ENCODE results near the gene NRTN. TPM values are rescaled to one million over a fixed set of nuclear protein-coding genes. Genes with fewer than 3 reads are reported as not detected.

The NRTN gene
- polyA plus RNA-seq, 10 donors, result 0.18 to 2.0 (median 0.33) TPM

DNA sequence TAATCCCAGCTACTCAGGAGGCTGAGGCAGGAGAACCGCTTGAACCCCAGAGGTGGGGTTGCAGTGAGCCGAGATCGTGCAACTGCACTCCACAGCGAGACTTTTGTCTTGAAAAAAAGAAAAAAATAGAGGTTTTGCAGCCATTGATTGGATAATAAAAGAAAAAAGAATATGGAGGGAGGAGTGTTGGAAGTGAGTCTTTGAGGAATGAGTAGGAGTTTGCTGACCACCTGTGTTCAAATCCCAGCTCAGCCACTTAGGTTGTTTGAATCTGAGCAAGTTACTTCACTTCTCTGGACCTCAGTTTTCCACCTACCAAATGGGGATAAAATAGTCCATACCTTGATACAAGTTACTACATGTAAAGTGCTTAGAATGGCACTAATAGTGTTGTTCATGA lies 6.2 kb downstream of the NRTN start:
- no peak for DNase-seq

DNA sequence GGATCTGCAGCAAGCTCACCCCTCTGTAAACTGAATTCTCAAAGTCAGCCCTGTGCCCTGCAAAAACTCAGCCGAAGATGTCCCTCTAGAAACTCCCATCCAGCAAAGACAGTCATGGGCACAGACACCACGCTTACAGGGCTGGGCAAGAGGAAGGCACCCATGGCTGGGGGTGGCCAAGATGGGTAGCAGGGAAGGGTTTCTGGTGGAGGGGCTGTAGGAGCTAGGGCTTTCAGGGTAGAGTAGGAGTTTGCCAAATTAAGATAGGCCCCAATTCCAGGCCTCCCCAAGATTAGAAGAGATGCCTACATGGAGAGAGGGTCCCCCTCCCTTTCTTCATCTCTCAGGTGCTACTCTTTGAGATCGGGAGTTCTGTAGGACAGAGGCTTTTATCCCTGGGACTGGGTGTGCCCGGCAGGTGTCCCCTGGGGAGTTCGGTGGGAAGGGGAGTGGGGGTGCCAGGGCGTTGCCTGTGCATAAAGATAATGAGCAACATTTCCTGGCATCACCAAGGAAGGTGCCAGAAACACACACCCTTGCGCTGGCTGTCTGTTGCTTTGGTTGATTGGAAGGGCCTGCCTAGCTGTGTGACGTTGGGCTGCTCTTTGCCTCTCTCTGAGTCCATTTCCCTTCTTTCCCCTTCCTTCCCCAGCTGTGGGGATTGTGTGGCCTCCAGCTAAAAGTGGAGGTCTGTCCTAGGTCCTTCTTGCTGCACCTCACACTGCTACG lies 9.4 kb downstream of the NRTN start:
- no peak for DNase-seq

DNA sequence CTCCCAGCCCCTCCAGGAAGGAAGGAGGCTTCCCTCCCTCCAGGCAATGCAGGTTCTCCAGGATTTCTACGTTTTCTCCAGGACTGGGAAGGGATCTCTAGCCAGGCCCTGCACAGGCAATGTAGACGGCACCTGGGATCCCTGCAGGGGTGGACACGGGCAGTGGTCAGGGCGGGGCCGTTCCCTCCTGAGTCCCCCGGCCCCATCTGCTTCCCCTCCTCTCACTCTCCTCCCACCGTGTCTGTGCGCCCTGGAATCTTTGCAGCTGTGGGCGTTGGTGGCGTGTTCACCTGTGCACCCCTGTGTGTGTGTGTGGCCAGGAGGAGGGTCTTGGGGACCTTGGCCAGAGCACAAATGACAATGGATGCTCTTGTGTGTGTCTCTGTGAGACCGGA lies 10.0 kb downstream of the NRTN start:
- DNase-seq, result no peak

DNA sequence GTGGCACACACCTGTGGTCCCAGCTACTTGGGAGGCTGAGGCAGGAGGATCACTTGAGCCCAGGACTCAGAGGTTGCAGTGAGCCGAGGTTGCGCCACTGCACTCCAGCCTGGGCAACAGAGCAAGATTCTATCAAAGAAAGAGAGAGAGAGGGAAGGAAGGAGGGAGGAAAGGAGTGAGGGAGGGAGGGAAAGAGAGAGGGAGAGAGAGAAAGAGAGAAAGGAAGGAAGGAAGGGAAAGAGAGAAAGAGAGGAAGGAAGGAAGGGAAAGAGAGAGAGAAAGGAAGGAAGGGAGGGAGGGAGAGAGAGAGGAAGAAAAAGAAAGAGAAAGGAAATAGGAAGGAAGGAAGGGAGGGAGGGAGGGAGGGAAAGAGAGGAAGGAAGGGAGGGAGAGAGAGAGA lies 12.4 kb downstream of the NRTN start:
- no peak for DNase-seq

DNA sequence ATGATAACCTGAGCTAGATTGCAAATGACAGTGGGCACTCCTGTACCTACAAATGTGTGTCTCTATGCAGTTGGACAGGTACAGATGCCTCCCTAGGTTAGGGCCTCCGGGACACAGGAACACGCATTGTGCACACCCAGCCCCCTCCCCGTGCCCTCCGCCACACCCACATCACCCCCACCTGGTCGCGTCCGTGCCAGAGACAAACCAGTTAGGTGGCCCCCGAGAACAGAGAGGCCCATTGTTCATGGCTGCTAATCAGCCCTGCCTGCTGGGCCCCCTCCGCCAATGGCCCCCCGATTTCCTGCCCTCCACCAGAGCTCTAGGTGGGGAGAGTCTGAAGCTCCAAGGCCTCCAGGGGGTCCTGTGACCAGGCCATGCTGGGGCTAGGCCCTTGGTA lies 13.7 kb downstream of the NRTN start:
- DNase-seq, result no peak

DNA sequence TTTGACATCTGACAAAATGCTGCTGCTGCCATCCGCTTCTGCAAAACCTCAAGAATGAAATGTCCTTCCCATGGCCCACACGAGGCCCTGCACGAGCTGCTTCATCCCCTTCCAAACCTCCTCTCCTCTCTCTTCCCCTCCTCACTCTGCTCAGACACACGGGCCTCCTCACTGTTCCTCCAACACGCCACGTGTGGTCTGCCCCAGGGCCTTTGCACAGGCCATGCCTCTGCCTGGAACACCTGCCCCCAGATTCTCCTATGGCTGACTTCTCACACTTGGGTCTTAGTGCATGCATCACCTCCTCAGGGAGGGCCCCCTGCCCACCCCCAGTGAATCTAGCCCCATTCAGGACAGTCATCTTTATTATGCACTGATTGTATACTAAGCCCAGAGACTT lies 15.9 kb downstream of the NRTN start:
- no peak for DNase-seq

DNA sequence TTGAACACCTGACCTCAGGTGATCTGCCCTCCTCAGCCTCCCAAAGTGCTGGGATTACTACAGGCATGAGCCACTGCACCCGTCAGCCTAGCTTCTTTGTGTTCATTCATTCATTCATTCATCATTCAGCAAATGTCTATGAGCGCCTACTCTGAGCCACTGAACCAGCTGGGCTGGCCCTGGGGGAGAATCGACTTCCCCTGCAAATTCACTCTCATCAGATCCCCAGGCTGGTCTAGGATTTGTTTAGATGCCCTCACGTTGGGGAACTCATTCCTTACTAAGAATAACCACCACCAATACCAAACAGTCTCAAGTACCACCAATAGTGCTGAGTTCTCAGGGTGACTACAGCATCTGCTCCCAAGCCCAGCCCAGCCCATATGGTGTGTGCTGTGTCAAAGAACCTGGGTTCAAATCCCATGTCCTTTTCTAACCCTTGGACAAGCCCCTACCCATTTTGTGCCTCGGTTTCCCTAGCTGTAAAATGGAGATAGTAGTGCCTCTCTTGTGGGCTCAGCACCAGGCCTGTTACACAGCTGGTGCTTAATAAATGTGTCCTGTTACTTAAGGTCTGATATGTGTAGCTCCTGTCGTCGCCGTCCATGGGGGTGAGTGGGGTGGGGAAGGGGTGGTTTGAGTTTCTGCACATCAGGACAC lies 16.8 kb downstream of the NRTN start:
- DNase-seq, result no peak

DNA sequence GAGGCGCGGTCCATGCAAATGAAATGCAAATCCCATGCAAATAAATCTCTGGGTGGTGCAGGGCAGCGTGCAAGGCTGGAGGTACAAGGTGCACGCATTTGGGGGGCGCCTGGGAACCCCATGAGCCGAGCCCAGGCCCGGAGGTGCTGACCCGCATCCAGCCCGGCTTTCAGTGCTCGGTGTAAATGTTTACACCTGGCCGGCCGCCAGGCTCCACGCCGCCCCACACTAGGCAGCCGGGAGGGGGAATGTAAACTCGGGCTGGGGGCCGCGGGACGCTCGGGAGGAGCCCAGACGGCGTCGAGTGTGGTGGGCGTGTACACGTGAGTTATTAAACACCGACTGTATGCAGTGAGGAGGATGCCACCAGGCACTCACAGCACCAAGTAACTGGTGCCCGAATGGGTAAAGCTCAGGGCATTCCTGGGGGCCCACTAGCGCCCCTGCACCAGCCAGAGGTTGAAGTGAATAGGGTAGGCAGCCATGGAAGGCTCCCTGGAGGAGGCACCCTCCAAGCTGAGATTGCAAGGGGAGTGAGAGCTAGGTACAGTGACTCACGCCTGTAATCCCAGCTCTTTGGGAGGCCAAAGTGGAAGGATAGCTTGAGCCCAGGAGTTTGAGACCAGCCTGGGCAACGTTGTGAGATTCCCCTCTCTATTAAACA lies 17.4 kb downstream of the NRTN start:
- DNase-seq, result no peak

DNA sequence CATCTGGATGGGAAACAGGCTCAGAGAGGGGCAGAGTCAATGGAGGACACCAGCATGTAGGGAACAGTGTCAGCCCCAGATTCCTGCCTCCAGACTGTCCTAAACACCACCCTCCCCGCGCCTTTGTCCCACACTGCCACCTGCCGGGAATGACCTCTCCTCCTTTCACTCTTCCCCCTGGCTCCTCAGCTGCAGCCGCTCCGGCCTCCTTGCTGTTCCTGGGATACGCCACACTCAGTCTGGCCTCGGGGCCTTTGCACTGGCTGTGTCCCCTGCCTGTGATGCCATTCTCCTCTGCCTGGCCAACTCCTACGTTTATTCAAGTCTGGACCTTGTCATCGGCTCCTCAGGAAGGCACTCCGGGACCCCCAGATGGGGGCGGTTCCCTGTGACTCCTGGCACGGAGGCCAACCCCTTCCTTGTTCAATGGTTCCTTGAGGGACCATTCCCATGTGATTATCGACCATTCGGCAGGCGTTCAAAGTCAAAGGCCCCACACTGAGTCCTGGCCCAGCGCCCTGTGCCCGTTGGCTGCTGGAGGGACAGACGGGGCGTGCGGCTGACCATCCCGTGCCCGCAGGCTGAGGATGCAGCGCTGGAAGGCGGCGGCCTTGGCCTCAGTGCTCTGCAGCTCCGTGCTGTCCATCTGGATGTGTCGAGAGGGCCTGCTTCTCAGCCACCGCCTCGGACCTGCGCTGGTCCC lies 18.9 kb downstream of the NRTN start:
- no peak for DNase-seq

DNA sequence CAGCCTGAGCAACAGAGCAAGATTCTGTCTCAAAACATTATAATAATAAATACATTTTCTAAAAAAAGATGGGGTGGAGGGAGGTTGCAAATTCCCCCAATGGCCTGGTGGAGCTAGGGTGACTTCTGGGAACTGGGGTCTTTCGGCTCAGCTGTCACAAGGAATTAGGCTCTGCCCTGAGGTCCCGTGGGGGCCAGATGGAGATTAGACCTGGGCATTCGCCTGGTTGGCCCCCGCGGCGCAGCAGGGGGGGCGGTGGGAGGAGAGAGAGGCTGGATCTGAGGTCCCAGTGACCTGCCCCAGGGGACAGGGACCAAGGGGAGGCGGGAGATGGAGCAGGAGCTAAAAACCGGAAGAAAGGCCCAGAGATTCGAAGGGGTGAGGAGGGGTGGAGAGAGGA lies 19.9 kb downstream of the NRTN start:
- no peak for DNase-seq

DNA sequence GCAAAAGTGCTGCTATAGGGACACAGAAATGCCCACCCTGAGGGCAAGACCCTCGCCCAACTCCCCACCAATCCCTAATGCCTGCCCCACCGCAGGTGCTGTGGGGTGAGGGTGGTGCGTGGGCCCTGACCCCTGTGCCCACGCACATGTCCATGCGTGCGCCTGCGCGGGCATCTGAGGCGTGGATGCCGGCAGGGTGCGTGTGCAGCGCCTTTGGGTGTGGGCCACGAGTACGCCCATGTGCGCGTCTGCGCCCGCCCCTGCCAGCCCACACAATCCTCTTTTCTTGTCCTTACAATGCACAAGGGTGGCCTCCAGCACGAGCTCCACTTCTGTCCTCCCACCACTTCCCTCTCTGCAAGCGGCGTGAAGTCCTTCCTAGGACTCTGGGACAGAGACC lies 20.3 kb downstream of the NRTN start:
- DNase-seq, result no peak

DNA sequence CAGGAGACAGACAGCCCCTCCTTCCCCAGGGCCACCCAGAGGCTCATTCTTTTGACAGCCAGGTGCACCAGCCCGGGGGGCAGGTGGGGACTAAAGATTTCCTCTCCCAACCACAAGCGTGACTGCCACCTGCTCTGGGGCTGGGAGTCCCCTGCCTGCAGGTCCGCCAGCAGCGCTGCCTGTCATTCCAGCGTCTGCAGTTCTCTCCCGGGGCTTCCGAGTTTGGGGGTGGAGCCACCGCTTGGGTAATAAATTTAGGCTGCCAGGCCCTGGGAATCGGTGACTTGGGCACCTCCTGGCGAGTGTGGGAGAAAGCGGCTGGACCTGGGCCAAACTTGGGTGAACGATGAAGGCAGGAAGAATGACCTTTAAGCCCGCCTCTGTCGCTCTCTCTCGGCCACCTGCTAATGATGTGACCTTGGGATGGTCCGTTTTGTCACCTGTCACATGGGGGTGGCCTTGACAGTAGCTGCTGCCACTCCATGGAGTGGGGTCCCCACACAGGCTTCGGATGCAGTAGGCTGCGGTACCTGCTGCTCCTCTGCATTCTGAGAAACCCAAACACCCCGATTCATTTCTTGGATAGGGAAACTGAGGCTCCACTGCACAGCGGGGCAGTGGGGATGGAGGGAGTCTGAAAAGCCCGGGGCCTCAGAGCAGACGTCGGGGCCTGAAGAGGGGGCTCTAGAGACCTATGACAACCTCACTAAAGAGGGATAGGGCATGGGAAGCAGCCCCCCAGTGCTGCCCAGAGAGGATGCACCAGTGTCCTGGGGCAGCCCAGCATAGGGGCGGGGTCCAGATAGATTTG lies 21.9 kb downstream of the NRTN start:
- DNase-seq, result peak in 2 of 3 donors; percentile 36

DNA sequence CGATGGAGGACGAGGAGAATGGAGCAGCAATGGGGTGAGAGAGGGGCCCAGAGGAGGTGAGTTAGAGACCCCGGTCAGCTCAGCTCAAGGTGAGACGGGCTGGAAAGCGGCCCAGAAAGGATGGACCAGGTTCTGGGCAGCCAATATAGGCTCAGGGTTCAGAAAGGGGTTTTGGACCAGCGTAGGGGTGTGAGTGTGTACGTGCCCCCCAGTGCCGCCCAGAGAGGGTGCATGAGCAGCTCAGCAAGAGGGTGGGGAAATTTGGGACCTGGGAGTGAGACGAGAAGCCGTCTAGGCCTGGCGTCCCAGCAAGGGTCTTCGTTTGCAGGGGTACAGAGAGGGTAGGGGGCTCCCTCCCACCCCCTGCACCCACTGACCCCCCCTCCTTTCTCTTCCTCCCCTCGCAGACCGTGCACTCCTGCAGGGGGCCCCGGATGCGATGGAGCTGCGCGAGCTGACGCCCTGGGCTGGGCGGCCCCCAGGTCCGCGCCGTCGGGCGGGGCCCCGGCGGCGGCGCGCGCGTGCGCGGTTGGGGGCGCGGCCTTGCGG lies 22.5 kb downstream of the NRTN start:
- DNase-seq, result no peak

DNA sequence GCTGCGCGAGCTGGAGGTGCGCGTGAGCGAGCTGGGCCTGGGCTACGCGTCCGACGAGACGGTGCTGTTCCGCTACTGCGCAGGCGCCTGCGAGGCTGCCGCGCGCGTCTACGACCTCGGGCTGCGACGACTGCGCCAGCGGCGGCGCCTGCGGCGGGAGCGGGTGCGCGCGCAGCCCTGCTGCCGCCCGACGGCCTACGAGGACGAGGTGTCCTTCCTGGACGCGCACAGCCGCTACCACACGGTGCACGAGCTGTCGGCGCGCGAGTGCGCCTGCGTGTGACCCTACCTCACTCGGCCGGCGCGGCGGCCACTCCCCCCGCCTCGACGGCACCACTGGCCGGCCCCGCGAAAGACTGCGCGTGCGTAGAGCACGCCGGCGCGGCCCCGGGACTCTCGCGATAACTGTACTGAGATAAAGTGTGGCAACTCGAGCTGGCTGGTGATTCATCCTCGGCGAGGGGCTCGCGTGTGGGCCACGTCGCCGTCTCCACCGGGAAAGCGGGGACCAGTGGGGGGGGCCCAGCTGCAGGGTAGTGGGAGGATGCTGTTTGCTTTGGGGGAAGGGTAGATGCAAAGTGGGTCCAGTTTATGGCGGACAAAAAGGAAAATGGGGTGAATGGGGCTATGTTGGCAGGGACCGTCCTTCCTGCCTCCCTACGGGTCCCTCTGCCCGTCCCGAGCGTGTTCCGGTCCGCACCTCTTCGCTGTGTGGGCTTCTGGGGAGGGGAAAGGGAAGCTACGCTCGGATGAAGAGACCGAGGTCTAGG lies 23.2 kb downstream of the NRTN start:
- peak; percentile 93 to 99 (median 97) for DNase-seq

DNA sequence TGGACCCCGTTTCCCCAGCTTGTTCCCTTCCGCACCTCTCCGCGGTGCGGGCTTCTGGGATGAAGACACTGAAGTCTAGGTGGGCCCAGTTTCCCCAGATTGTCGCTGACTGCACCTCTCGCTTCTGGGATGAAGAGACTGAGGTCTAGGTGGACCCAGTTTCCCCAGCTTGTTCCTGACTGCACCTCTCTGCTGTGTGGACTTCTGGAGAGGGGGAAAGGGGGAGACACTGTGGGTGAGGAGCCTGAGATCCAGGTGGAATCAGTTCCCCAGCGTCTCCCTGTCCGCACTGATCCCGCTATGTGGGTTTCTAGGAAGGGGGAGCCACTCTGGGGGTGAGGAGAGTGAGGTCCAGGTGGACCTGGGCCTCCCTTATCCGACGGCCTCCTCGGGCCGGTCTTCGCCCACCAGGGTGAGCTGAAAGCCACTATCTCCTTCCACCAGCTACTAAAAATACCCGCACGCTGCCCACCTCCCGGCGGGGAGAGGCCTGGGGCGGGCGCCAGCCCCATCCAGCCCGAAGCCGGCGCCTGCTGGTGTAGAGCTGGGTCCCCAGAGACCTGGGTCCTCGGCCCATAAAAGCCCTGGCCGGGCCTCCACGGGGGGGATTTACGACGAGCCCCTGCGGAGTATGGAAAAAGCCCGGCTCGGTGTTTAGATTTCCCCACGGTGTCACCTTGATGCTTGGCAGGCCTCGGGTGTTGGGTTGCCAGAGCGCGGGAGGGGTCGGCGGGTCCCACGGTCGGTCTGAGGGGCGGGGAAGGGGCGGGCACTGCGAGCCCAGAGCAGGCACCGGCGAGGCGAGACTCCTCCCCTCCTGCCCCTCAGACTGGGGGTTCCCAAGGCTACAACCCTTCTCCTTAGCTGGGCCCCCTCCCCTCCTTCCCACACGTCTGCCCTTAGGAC lies 24.0 kb downstream of the NRTN start:
- DNase-seq, result peak; percentile 10 to 63 (median 27)

DNA sequence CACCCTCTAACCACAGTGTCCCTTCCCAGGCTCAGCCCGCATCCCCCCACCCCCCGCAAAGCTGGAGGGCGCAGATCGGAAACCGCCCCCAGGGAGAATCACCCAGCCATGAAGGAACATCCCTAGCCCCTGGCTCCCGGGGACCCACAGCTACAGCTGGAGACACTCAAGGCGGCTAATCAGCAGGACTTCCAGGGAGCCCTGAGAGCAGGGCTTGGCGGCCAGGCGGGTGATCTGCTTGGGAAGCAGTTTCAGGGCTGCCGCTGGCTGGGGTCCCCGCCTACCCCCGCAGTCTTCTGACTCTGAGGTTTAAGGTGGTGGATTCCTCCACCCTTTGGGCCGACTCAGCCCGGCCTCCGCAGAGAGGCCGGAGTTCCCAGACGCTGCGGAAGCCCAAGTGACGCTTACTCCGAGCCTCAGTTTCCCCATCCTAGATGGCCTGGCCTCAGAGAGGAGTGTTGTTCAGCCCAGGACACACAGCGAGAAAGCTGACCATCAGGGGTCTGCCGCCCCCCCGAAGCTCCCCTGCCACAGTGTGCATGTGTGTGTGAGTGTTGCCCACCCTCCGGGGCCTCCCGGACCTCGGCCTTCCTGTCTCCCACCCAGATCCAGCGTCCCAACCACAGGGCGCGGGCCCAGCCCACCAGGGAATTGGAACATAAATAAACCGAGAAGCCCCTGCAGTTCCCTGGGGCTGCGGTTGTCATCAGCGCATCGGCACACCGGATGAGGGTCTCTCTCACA lies 24.9 kb downstream of the NRTN start:
- DNase-seq, result no peak

DNA sequence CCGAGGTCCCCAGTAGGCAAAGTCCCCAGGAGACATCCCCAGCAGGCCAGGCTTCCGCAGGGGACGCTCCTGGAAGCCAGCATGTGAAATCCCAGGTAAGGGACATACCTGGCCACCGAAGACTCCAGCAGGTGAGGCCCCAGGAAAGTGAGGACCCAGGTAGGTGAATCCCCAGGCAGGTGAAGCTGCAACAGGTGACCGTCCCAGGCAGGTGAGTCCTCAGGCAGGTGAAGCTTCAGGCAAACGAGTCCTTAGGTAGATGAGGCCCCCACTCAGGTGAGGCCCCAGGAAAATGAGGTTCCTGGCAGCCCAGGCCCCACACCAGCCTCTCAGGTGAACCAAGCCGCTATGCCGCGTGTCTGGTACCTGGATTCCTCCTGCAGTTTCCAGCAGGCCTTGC lies 26.3 kb downstream of the NRTN start:
- DNase-seq, result no peak

DNA sequence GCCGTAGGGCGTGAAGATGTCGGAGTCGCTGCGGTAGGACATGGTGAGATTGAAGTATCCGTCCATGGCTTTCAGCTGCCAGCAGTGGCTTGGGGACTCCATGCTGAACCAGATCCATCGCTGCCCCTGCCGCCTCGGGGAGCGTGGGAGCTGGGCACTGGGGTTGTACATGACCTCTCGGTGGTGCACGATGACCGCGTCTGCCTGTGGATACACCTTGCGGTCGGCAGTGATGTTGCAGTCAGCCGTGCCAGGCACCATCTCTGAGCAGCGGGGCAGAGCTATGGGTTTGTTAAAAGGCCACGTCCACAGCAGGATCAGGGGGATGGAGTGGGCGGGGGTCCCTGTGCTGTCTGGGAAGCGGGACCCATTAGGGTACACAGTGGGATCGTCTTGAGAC lies 27.2 kb downstream of the NRTN start:
- DNase-seq, result no peak

All from muscle of back (tissue), 11 donors.